ENCODE results near the gene NFKB1. TPM values are rescaled to one million over a fixed set of nuclear protein-coding genes. Genes with fewer than 3 reads are reported as not detected.

The NFKB1 gene
- total RNA-seq, 1 donor from 2014 or later = 25.1 TPM

DNA sequence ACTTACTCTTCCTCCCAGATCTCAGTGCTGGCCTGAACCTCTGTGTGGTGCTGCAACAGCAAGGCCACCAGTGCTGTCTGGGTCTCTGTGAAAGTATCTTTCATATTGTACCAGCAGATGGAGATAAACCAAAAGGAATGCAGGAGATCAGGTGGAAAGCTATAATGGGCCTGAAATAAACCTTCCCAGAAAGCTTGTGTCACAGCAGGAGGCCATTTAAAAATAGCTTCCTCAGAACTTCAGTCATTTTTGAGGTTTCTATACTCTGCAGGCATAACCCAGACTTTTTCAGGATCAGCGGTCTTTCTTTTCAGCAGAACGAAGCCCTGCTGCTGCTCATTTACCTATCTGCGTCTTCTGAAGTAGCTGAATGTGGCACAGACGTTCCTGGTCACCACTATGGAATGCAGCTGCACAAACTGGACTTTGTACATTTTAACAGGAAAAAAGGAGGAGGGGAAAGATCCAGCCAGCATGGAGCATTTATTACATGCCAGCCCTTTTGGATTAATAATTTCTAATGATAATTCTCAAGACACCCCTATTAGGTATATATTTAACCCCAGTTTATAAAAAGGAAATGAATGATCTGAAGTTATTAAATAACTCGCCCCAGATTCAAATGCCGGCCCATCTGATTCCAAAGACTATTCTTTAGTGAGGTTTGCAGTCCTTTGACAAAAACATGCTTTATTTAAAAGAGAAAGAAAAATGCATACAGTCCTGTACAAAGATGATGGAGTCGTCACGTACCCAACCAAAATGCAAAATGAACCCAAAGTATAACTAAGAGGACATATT lies 119.7 kb downstream of the NFKB1 start:
- peaks cover 13% of the 10 kb centered on the region for H3K4me1 Mint-ChIP-seq (ENCODE audit: low read depth)
- peak overlapping the region; percentile 95 for H3K27ac Mint-ChIP-seq
- TF ChIP-seq, protein P1, sequence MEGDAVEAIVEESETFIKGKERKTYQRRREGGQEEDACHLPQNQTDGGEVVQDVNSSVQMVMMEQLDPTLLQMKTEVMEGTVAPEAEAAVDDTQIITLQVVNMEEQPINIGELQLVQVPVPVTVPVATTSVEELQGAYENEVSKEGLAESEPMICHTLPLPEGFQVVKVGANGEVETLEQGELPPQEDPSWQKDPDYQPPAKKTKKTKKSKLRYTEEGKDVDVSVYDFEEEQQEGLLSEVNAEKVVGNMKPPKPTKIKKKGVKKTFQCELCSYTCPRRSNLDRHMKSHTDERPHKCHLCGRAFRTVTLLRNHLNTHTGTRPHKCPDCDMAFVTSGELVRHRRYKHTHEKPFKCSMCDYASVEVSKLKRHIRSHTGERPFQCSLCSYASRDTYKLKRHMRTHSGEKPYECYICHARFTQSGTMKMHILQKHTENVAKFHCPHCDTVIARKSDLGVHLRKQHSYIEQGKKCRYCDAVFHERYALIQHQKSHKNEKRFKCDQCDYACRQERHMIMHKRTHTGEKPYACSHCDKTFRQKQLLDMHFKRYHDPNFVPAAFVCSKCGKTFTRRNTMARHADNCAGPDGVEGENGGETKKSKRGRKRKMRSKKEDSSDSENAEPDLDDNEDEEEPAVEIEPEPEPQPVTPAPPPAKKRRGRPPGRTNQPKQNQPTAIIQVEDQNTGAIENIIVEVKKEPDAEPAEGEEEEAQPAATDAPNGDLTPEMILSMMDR (IDR thresholded peaks at IDR 0.05; ENCODE audit: unreplicated experiment) = peak; percentile 61
- no peaks in the 10 kb centered on the region for H3K27me3 Mint-ChIP-seq
- no peaks in the 10 kb centered on the region for H3K36me3 Mint-ChIP-seq (ENCODE audit: insufficient read depth)
- peak overlapping the region; percentile 46 for H3K4me3 Mint-ChIP-seq (ENCODE audit: low read depth)
- no peaks in the 10 kb centered on the region for H3K9me3 Mint-ChIP-seq (ENCODE audit: low read depth)
- peak; percentile 13 for DNase-seq (ENCODE audit: low spot score, unreplicated experiment)

DNA sequence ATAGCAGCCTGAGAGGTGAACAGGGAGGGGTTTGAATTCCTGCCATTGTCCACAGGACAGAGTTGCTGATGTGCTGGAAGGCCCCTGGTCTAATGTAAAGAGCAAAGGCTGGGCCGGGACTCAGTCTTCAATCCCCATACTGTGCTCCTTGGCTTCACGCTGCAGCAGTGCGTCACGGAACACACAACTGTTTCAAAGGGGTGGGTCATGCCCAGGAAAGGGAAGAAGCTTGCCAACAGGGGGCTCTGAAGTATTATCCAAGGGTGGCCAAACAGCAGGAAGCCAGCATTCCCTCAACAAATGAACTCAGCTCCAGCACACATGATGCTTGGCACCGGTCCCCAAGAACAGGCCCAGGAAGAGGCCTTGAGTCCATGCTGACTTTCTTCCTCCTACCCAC lies 122.5 kb downstream of the NFKB1 start:
- Mint-ChIP-seq H3K27me3 (no peaks in the 10 kb centered on the region), H3K36me3 (ENCODE audit: insufficient read depth) (no peaks in the 10 kb centered on the region), H3K4me1 (ENCODE audit: low read depth) (peaks cover 18% of the 10 kb centered on the region), H3K27ac (no peak overlapping the region), H3K4me3 (ENCODE audit: low read depth) (no peak overlapping the region), H3K9me3 (ENCODE audit: low read depth) (no peaks in the 10 kb centered on the region)
- DNase-seq (ENCODE audit: low spot score, unreplicated experiment) = no peak
- TF ChIP-seq, protein P1 (IDR thresholded peaks at IDR 0.05; ENCODE audit: unreplicated experiment) = peak; percentile 41

DNA sequence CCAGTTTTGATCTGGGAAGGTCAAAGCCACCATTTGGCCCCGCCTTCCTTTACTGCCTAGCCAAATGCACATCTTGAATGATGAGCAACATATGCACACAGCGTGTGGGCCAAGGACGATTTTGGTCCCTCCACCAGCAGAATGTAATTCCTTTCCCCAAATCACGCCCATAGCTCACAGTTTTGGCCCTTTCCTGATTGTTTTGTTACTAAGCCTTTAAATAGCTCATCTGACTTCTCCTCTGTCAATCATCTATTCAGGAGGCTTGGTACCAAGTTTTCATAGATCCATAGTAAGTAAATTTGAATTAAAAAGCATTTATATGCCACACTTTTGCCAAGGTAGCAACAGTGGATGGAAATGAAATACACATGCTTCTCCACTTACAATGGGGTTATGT lies 123.3 kb downstream of the NFKB1 start:
- Mint-ChIP-seq H3K4me1 (ENCODE audit: low read depth) (peaks cover 26% of the 10 kb centered on the region), H3K27me3 (no peaks in the 10 kb centered on the region), H3K9me3 (ENCODE audit: low read depth) (no peaks in the 10 kb centered on the region), H3K27ac (no peak overlapping the region), H3K4me3 (ENCODE audit: low read depth) (no peak overlapping the region), H3K36me3 (ENCODE audit: insufficient read depth) (no peaks in the 10 kb centered on the region)
- TF ChIP-seq, protein P1 (IDR thresholded peaks at IDR 0.05; ENCODE audit: unreplicated experiment) = no peak
- no peak for DNase-seq (ENCODE audit: low spot score, unreplicated experiment)

- Mint-ChIP-seq H3K27me3 (no peaks in the 10 kb centered on the region), H3K4me1 (ENCODE audit: low read depth) (peaks cover 28% of the 10 kb centered on the region), H3K9me3 (ENCODE audit: low read depth) (no peaks in the 10 kb centered on the region), H3K36me3 (ENCODE audit: insufficient read depth) (no peaks in the 10 kb centered on the region), H3K27ac (peak overlapping the region; percentile 26), H3K4me3 (ENCODE audit: low read depth) (no peak overlapping the region)
- DNase-seq (ENCODE audit: low spot score, unreplicated experiment) = no peak
- TF ChIP-seq, protein P1 (IDR thresholded peaks at IDR 0.05; ENCODE audit: unreplicated experiment) = no peak
These were observed 124.2 kb downstream of the NFKB1 start for GRCh38 chr4:102625232-102625930.

- Mint-ChIP-seq H3K4me1 (ENCODE audit: low read depth) (peaks cover 18% of the 10 kb centered on the region), H3K9me3 (ENCODE audit: low read depth) (no peaks in the 10 kb centered on the region), H3K27ac (no peak overlapping the region), H3K27me3 (no peaks in the 10 kb centered on the region), H3K36me3 (ENCODE audit: insufficient read depth) (peaks cover 6% of the 10 kb centered on the region), H3K4me3 (ENCODE audit: low read depth) (no peak overlapping the region)
- TF ChIP-seq, protein P1 (IDR thresholded peaks at IDR 0.05; ENCODE audit: unreplicated experiment) = no peak
- no peak for DNase-seq (ENCODE audit: low spot score, unreplicated experiment)
These were observed 126.8 kb downstream of the NFKB1 start for GRCh38 chr4:102627831-102628523.

All from progenitor cell of endocrine pancreas (in vitro differentiated cells).